GM21717 (cell line): ENCODE data around the gene AGPAT2.

Source experiments
- ATAC-seq: cut with Tn5 transposase; IDR thresholded peaks from one replicate; pipeline ENCODE4 v1.9.1; 2021; ENCODE audit warnings: mild to moderate bottlenecking, moderate library complexity; ENCODE audit not compliant: unreplicated experiment

The AGPAT2 gene

GRCh38 chr9:136665111-136665703, 22.1 kb downstream of the AGPAT2 start:
- no peak for ATAC-seq

DNA sequence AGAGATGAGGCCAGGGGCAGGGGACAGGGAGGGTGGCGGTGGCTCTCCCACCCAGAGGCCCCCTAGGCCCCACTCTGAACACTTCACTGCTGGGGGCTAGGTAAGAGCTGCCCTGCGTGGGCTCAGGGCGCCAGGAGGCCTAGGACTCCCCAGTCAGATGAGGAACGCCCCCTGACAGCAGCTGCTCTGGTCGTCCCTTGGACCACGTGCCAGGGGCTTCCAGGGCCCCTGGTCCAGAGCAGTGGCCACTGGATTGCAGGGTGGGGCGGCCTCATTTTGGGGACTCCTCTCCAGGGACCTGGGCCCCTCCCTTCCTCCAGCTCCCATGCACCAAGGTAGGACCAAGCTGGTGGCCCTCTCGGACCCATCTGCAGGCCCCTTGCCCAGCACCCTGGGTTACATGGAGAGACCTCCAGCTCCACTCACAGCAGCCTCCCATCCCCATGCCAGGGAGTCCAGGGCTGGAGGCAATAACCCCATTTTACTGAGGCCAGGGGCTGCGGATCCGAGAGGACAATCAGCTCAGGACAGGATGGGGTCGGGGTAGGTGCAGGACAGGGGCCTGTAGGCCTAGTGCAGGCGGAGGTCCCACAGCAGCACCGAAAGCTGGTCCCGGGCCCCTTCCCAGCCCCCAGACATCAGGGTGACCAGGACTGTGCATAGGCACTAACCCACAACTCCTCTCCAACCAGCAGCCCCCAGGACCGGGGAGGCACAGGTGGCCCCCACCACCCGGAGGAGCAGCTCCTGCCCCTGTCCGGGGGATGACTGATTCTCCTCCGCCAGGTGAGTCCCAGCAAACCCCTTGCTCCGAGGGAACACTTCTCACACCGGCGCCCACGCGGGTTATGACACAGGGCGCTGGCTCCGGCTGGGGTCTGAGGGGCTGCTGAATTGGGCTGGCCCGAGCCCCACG, 23.0 kb downstream of the AGPAT2 start:
- no peak for ATAC-seq

- no peak for ATAC-seq
Measured at GRCh38 chr9:136662656-136663581, 24.3 kb downstream of the AGPAT2 start, which contains the start of gene EGFL7. TSS of gene EGFL7 (plus strand) at chr9:136662916. CDS start at chr9:136668283, 5,367 bp downstream.

DNA sequence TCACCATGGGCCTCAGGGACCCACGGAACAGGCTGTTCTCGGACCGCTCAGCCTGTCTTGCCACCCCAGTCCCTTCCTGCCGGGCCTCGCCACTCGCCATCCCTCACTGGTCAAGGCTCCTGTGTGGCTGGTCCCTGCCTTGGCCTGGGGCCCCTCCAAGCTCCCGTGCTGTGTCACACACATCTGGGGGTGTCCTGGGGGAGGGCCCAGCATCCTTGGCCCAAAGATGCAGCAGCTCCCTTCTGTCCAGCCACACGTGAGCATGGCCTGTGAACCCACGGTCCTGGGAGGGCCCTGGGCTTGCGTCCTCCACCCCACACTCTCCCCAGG, 25.0 kb downstream of the AGPAT2 start:
- no peak for ATAC-seq

- ATAC-seq, result no peak
Measured at GRCh38 chr9:136661641-136662325, 25.5 kb downstream of the AGPAT2 start.

DNA sequence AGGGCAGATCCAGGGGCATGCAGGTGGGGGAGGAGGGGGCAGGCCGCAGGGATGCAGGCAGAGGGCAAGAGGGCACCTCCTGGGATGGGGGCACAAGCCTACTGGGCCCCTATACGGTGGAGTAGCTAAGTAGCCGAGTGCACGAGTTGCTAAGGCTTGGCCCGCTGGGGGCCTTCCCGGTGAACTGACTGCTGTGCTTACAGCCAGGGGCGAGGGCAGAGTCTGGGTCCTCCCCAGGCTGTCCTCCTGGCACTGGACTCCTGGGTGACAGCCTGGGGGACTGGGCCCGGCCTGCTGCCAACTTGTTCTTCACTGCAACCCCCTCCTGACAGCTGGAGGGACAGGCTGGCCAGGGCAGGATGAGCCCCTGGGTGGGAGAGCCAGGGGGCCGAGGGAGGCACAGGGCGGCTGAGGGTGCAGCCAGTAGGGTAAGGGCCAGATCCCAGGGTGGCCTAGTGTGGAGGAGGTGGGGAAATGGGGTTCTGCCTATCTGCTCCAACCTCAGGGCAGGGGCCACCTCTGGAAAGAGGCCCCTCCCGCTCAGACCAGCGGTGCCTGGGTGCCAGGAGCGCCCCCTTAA, 26.2 kb downstream of the AGPAT2 start:
- no peak for ATAC-seq

DNA sequence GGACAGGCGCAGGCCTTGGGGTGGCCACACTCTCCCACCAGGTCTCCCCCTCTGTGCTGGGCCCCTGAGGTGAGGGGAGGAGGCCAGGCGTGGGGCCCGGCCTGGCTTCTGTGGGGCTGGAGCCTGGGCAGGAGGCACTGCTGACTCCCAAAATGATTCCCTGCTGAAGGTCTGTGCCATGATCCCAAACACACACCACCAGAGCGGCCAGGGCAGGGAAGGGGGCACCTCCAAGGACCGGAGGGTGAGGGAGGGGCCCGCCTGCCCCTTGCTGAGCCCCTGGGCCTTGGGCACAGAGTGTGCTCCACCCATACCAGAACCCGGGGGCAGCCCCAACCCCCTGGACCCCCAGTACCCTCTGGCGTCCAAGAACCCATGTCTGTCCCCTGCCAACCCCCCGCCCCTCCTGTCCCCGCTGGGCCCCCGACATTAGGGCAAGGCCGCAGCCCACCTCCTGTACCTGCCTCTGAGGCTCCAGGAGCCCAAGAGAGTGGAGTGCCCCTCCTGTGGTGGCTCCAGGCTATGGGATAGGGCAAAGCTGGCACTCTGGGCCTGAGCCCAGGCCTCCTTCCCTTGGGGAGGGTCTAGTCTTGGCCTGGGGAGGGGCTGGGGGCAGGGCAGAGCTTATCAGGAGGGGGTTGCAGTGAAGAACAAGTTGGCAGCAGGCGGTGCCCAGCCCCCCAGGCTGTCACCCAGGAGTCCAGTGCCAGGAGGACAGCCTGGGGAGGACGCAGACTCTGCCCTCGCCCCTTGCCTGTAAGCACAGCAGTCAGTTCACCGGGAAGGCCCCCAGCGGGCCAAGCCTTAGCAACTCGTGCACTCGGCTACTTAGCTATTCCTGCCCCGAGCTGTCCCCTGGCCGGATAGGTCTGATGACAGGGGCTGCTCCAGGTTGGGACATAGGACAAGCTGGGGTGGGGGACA, 27.1 kb downstream of the AGPAT2 start:
- ATAC-seq, result no peak

- ATAC-seq, result no peak
Measured at GRCh38 chr9:136658849-136659535, 28.3 kb downstream of the AGPAT2 start.

DNA sequence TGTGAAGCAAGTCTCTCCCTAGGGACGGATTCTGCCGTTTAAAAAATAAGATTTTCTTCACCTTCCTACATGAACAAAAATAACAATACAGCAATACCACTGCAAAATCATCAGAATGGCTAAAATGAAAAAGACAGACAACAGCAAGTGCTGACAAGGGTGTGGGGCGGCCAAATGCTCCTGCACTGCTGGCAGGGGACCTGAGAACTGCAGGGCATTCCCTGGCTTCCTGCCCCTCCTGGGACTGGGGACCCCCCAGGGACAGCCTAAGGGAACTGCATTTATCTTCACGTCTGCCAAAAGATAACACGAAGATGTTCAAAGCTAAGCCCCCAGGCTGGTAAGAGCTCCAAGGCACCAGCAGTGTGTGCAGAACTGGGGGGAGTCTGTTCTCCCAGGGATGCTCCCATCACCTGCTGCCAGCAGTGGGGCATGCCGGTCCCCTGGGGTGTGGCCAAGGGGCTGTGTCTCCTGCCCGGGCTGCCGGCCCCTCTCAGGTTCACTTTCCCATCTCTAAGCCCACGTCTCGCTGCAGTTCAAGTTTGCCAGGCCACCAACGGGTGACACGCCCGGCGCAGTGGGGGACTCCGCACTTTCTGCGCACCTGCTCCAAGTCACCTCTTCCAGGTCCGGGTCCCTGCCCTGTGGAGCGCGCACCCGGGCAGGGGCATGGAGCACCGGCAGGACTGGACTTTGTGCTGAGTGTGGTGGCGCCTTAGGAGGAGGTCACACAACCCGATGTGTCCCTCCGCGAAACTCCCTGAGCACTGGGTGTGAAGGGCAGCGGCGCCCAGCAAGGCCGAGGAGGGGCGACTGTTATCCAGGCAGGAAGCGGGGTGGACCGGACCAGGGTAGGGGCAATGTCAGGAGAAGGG, 29.0 kb downstream of the AGPAT2 start:
- no peak for ATAC-seq

DNA sequence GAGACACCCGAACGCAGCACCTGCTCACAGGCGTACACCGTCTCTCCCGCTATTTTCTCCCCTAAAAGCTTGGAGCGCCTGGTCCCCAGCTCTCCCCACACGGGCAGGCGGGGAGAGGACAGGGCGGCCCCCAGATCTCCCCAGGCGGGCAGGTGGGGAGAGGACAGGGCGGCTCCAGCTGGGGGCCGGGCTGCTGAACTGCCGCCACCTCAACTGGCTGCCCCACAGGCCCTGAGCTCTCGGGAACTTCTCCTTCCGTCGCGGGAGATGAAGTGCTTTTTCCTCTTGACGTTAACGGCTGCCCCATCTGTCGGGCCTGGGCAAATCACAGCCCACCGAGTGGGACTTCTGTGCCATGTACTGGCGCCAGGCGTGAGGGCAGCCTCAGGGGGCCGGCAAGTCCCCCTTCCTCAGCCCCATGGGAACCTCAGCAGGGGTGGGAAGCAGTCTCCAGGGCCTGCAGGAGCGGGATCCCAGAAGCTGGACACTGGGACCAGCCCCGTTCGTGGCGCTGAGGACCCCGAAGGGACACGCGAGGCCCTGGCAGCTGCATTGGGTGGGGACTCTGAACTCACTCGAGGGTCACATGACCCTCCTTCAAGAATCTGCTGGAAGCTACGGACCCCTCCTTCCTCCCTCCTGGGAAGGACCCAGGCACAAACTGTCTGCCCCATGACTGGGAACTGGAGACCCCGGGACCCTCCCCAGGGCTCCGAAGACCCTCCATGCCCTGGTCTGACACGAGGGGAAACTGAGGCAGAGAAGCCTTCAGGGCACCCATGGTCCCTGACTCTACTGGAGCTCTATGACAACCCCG, 30.3 kb downstream of the AGPAT2 start:
- no peak for ATAC-seq

GRCh38 chr9:136656183-136656738, 31.0 kb downstream of the AGPAT2 start:
- no peak for ATAC-seq

GRCh38 chr9:136655536-136656182, 31.6 kb downstream of the AGPAT2 start:
- no peak for ATAC-seq

DNA sequence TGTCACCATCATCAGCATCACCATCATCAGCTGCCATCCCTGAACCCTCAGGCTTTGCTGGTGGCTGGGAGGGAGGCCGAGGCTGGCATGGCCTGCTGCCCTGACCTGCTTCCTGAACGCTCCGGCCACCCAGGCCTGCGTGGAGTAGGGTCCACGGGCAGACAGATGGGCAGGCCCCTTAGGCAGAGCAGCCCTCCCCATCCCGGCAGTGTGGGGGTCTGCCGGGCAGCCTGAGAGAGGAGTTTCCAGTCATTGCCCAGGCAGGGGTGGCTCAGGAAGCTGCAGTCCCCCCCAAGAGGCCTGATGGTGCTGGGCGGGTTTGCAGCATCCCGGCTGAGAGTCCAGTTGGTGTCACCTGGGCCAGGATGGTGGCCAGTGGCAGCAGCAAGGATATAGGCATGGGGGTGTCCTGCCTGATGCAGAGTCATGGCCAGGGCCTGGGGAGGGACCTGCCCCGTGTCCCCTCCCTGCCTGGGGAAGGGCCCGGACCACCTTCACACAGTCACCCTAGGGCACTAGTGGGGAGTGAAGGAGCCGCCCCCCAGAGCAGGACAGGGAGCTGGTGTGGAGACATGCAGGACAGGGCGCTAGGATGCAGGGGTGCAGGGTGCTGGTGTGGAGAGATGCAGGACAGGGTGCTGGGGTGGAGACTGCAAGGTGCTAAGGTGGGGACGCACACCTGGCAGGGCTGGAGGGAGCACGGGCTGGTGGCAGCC, 32.3 kb downstream of the AGPAT2 start:
- no peak for ATAC-seq

DNA sequence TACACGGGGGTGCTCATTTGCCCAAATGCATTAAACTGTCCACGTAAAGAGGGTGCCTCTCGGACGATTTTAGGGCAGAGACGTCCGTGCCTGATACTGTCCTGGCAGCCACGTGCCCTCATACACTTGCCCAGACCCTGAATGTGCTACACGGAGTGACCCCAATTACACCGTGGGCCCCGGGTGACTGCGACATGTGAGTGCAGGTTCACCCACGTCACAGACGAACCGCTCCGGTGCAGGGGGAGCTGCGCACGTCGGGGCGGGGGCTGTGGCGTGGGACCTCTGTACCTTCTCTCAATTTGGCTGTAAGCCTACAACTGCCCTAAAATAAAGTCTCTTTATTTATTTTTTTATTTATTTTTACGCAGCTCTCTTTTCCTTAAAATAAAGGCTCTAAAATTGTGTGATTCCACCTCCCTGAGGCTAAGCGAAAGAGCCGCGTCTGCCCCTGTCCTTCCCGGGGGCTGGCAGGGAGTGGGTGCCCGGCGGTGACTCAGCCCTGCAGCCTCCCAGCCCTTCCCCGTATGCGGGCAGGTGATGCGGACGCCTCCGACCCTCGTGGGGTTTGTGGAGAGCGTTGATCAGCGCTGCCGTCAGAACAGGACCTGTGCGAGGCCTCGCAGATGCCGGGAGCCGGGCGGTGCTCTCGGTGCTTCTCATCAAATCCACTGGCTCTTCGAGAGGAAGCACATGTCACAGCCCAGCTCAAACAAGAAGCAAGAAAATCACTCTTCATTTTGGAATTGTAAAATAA, 33.8 kb downstream of the AGPAT2 start:
- no peak for ATAC-seq

DNA sequence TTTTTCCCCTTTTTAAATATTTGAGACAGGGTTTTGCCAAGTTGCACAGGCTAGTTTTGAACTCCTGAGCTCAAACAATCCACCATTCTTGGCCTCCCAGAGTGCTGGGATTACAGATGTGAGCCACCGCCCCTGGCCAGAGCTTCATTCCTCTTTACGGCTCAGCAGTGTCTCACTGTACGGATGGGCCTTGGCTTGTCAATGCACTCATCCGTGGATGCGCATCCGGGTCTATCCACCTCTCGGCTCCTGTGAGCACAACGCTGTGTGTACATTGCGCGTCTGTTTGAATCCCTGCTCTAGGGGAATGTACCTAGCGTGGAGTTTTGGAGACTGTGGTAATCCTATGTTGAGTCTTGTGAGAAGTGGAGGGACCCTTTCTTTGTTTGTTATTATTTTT, 35.4 kb downstream of the AGPAT2 start:
- ATAC-seq, result no peak
